Esophagus (tissue), 2 donors: ENCODE results near the gene MBNL1. TPM values are rescaled to one million over a fixed set of nuclear protein-coding genes. Genes with fewer than 3 reads are reported as not detected.

Source experiments
- H3K27ac ChIP-seq, 2 donors: one replicate each; pipeline ENCODE4 v1.5.1; 2013; ENCODE audit warnings: low read depth in 2 of 2, mild to moderate bottlenecking in 2 of 2, inconsistent platforms in 1 of 2, low read length in 1 of 2, moderate library complexity in 1 of 2
- H3K27me3 ChIP-seq, 2 donors: one replicate each; pipeline ENCODE4 v1.6.1; 2013; ENCODE audit warnings: low read length in 2 of 2, control low read depth in 1 of 2, mild to moderate bottlenecking in 1 of 2; ENCODE audit not compliant: insufficient read depth in 2 of 2, control insufficient read depth in 1 of 2
- H3K36me3 ChIP-seq, 2 donors: one replicate each; pipeline ENCODE4 v1.6.1; 2013; ENCODE audit warnings: low read length in 1 of 2; ENCODE audit not compliant: control insufficient read depth in 2 of 2, insufficient read depth in 2 of 2
- H3K4me1 ChIP-seq, 2 donors: one replicate each; pipeline ENCODE4 v1.6.1; 2013; ENCODE audit warnings: low read length in 1 of 2; ENCODE audit not compliant: control insufficient read depth in 2 of 2, insufficient read depth in 2 of 2
- H3K4me3 ChIP-seq, 2 donors: one replicate each; pipeline ENCODE4 v1.5.1; 2013; ENCODE audit warnings: low read length in 2 of 2, mild to moderate bottlenecking in 2 of 2, low read depth in 1 of 2, moderate library complexity in 1 of 2
- H3K9me3 ChIP-seq, 2 donors: one replicate each; pipeline ENCODE4 v1.6.1; 2013; ENCODE audit warnings: mild to moderate bottlenecking in 2 of 2, low read depth in 1 of 2, low read length in 1 of 2, moderate library complexity in 1 of 2; ENCODE audit not compliant: control insufficient read depth in 2 of 2, insufficient read depth in 1 of 2
- WGBS, 2 donors: extraction: QIAGEN DNeasy Blood & Tissue Kit; methylation state at CpG; one replicate each; pipeline ENCODE4 v1.1.7; 2013; 5-methylcytosine and 5-hydroxymethylcytosine counted together
- polyA plus RNA-seq, 2 donors: library from polyadenylated mRNA; stranded (reverse); fragments of 200-250 nt; gene quantifications; one replicate each; pipeline ENCODE4 v1.2.3, GENCODE V29; 2013
- donor health status: healthy with polysubstance abuse.
- donor health status: Bipolar disorder and iron deficiency.

The MBNL1 gene
- polyA plus RNA-seq, 2 donors: 23.6 to 28.6 TPM

DNA sequence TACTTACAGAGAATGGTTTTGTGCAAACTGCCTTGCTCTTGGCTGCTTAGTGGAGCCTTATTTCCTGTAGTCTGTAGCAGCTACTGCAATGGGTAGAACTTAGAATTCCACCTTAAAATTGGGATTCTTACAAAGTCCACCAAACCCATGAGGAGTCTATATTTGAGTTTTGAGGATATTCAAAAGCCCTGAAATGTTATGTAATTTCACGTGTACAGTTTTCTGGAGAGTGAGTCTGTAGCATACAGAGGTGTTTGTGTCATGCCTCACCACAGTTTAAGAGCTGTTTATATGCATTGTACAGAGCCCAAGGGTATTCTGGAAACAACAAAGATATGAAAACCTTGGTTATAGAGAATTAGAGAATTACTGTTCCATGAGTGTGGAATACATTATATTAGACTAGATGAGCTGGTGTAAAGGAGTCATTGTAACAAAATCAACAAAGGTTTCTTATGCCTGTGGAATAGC is 114.4 kb downstream of the MBNL1 start:
- Histone ChIP-seq H3K27me3 (no peaks in the 10 kb centered on the region), H3K4me3 (no peak overlapping the region), H3K36me3 (no peaks in the 10 kb centered on the region), H3K9me3 (no peaks in the 10 kb centered on the region), H3K27ac (peak overlapping the region in 1 of 2 donors; percentile 75), H3K4me1 (no peaks in the 10 kb centered on the region)
- 46 to 49% methylated on average over 1 of the region's 1 CpG for WGBS, 2 donors

- H3K36me3 ChIP-seq: no peaks in the 10 kb centered on the region
- no peaks in the 10 kb centered on the region for H3K4me1 ChIP-seq
- no peak overlapping the region for H3K4me3 ChIP-seq
- no peak overlapping the region for H3K27ac ChIP-seq
- no peaks in the 10 kb centered on the region for H3K9me3 ChIP-seq
- H3K27me3 ChIP-seq: no peaks in the 10 kb centered on the region
These were observed 115.7 kb downstream of the MBNL1 start for GRCh38 chr3:152384412-152384811.

DNA sequence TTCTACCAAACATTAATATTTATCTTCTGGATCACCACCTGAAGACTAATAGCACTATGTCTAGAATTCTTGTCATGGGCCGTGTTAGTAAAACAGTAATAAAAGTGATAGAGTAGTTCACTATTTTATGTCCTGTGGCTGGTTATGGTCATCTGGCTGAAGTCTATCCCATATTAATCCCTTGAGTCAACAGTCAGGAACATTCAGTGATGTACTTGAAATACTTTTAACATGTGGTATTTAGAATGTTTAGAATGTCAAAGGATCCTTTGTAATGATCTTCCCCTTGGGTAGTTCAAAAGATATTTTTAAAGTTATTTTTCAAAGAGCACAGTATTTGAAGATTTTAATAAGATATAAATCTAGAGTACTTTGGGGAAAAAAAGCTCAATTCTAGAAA is 117.0 kb downstream of the MBNL1 start:
- H3K9me3 ChIP-seq: no peaks in the 10 kb centered on the region
- 44 to 65% methylated on average over 1 of the region's 1 CpG for WGBS, 2 donors

GRCh38 chr3:152386208-152386607 is 117.5 kb downstream of the MBNL1 start:
- no peaks in the 10 kb centered on the region for H3K27me3 ChIP-seq
- H3K27ac ChIP-seq: no peak overlapping the region
- H3K4me3 ChIP-seq: no peak overlapping the region
- no peaks in the 10 kb centered on the region for H3K4me1 ChIP-seq
- no peaks in the 10 kb centered on the region for H3K36me3 ChIP-seq
- no peaks in the 10 kb centered on the region for H3K9me3 ChIP-seq

More for the DNA sequence above, 117.0 kb downstream of the MBNL1 start:
- H3K4me3 ChIP-seq: no peak overlapping the region
- H3K36me3 ChIP-seq: no peaks in the 10 kb centered on the region
- no peak overlapping the region for H3K27ac ChIP-seq
- H3K4me1 ChIP-seq: no peaks in the 10 kb centered on the region
- H3K27me3 ChIP-seq: no peaks in the 10 kb centered on the region

DNA sequence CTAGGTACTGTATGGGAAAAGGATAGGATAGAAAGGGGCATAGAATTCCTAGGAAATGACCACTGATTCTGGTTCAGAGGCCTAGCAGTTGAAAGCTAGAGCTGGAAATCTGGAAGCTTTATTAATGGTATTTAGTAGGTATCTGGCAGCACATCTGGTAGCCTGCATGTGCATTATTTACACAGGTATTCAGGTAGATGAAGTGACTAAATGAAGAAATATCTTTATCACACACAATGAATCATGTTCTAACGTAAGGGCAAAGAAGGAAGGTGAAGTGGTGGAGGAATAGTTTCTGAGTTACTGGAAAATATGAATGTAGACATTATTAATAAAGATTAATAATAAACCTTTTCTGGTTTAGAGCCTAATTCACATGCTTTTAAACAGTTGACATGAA is 119.9 kb downstream of the MBNL1 start:
- Histone ChIP-seq H3K9me3 (no peaks in the 10 kb centered on the region), H3K27ac (no peak overlapping the region), H3K4me3 (no peak overlapping the region), H3K27me3 (no peaks in the 10 kb centered on the region), H3K36me3 (no peaks in the 10 kb centered on the region), H3K4me1 (no peaks in the 10 kb centered on the region)
- whole genome bisulfite sequencing, 2 donors: 49 to 51% methylated on average over 1 of the region's 1 CpG

GRCh38 chr3:152389316-152389934 is 120.7 kb downstream of the MBNL1 start:
- no peak overlapping the region for H3K4me3 ChIP-seq
- no peaks in the 10 kb centered on the region for H3K36me3 ChIP-seq
- no peaks in the 10 kb centered on the region for H3K9me3 ChIP-seq
- H3K27ac ChIP-seq: no peak overlapping the region
- no peaks in the 10 kb centered on the region for H3K27me3 ChIP-seq
- WGBS, 2 donors: 73 to 76% methylated on average over 6 of the region's 6 CpGs
- no peaks in the 10 kb centered on the region for H3K4me1 ChIP-seq

GRCh38 chr3:152390647-152391046 is 121.9 kb downstream of the MBNL1 start:
- WGBS, 2 donors: 92 to 93% methylated on average over 2 of the region's 2 CpGs
- Histone ChIP-seq H3K36me3 (no peaks in the 10 kb centered on the region), H3K4me3 (no peak overlapping the region), H3K4me1 (no peaks in the 10 kb centered on the region), H3K9me3 (no peaks in the 10 kb centered on the region), H3K27me3 (no peaks in the 10 kb centered on the region), H3K27ac (no peak overlapping the region)

- no peak overlapping the region for H3K4me3 ChIP-seq
- no peaks in the 10 kb centered on the region for H3K4me1 ChIP-seq
- H3K9me3 ChIP-seq: no peaks in the 10 kb centered on the region
- no peak overlapping the region for H3K27ac ChIP-seq
- H3K36me3 ChIP-seq: no peaks in the 10 kb centered on the region
- 56 to 61% methylated on average over 1 of the region's 1 CpG for WGBS, 2 donors
- H3K27me3 ChIP-seq: no peaks in the 10 kb centered on the region
These were observed 122.9 kb downstream of the MBNL1 start for GRCh38 chr3:152391671-152392070.

DNA sequence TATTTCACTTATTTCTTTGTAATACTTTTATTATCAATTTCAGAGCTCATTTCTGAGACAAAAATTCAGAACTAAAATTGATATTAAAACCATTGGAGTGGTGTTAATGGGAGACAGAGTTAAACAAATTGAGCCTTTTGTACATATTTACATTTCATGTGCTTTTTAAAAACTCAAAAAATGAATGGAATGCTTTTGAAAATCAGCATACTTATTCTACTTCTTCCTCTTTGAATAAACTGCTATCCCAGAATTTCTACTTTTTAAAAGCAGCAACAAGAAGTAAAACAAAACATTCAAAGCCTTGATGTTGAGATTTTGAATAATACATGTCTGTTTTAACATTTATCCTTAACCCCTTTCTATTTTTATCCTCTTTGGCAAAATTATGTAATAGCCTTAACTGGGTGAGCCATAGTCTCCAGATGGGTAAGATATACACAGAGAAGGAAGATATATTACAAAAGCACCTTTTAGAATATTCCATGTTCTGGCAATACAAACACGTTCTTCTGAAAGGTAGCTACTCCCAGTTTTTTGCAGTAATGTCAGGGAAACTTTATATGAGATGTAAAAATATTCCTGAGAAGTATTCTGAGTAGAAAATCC is 123.6 kb downstream of the MBNL1 start:
- Histone ChIP-seq H3K27ac (no peak overlapping the region), H3K4me1 (no peaks in the 10 kb centered on the region)
- WGBS, 2 donors: 49 to 69% methylated on average over 1 of the region's 1 CpG

DNA sequence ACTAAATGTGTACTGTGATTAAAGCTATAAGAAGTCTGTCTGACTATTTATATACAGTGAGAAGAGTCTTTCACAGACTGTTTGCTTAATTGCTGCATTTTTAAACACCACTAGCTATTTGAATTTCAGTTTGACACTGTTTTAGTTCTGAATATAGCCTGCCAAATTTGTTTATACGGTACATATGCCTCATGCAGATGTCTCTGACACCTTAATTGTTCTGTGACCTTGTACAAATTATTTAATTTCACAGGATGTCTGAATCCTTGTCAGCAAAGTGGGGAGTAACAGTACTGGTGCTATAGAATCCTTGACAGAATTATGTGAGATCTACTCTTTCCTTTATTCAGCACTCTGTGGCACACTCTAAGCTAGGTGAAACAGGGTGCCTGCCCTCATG is 125.5 kb downstream of the MBNL1 start:
- no peak overlapping the region for H3K27ac ChIP-seq
- no peak overlapping the region for H3K4me3 ChIP-seq

More for the DNA sequence above, 123.6 kb downstream of the MBNL1 start:
- H3K4me3 ChIP-seq: no peak overlapping the region
- H3K9me3 ChIP-seq: no peaks in the 10 kb centered on the region
- no peaks in the 10 kb centered on the region for H3K36me3 ChIP-seq
- no peaks in the 10 kb centered on the region for H3K27me3 ChIP-seq

More for the DNA sequence above, 125.5 kb downstream of the MBNL1 start:
- WGBS, 2 donors: 80 to 86% methylated on average over 1 of the region's 1 CpG
- no peaks in the 10 kb centered on the region for H3K4me1 ChIP-seq
- no peaks in the 10 kb centered on the region for H3K27me3 ChIP-seq
- H3K36me3 ChIP-seq: no peaks in the 10 kb centered on the region
- no peaks in the 10 kb centered on the region for H3K9me3 ChIP-seq
